Glomerular endothelial cell (primary cell): ENCODE results near the gene TET3. TPM values are rescaled to one million over a fixed set of nuclear protein-coding genes. Genes with fewer than 3 reads are reported as not detected.

Experiments used
- DNase-seq: peaks from one replicate; pipeline ENCODE4 v3.0.0-alpha.2; 2011; ENCODE audit warnings: low read depth, low spot score; ENCODE audit errors: extremely low read depth
- total RNA-seq: library from RNA; depleted of rRNA; stranded (reverse); fragments of >200 nt; gene quantifications from 2 replicates; pipeline ENCODE4 v1.2.3, GENCODE V29; 2015

TET3 gene
- total RNA-seq, 1 donor from 2014 or later, result 13.7 TPM

GRCh38 chr2:73985308-73986084, 786 bp downstream of the TET3 start:
- no peak for DNase-seq

GRCh38 chr2:73986085-73986681, 1.5 kb downstream of the TET3 start:
- no peak for DNase-seq

- no peak for DNase-seq
These were observed 2.6 kb downstream of the TET3 start for GRCh38 chr2:73987109-73987947.

- DNase-seq, result no peak
These were observed 3.4 kb downstream of the TET3 start for GRCh38 chr2:73987948-73988700.

- DNase-seq, result no peak
These were observed 5.3 kb downstream of the TET3 start for GRCh38 chr2:73989972-73990371.

GRCh38 chr2:73990531-73990930, 5.8 kb downstream of the TET3 start:
- DNase-seq, result no peak

GRCh38 chr2:73992036-73992435, 7.3 kb downstream of the TET3 start:
- DNase-seq, result no peak

- DNase-seq, result no peak
These were observed 8.7 kb downstream of the TET3 start for GRCh38 chr2:73993376-73993775.

GRCh38 chr2:73993778-73994177, 9.1 kb downstream of the TET3 start:
- no peak for DNase-seq

GRCh38 chr2:73994178-73994831, 9.6 kb downstream of the TET3 start:
- DNase-seq, result no peak

- no peak for DNase-seq
These were observed 11.1 kb downstream of the TET3 start for GRCh38 chr2:73995810-73996209.

GRCh38 chr2:73997813-73998212, 13.1 kb downstream of the TET3 start:
- no peak for DNase-seq

- DNase-seq, result no peak
These were observed 13.7 kb downstream of the TET3 start for GRCh38 chr2:73998451-73998850.

GRCh38 chr2:73998933-73999332, 14.2 kb downstream of the TET3 start:
- DNase-seq, result no peak

- no peak for DNase-seq
These were observed 15.3 kb downstream of the TET3 start for GRCh38 chr2:73999881-74000597.

- no peak for DNase-seq
These were observed 16.0 kb downstream of the TET3 start for GRCh38 chr2:74000666-74001065.

GRCh38 chr2:74001121-74001520, 16.4 kb downstream of the TET3 start:
- no peak for DNase-seq

GRCh38 chr2:74001781-74002504, 17.2 kb downstream of the TET3 start:
- no peak for DNase-seq
